ENCODE results near the gene MAN2A1.
A peak's percentile ranks its signal among the peaks of the same experiment; 100 is the strongest.

The MAN2A1 gene

DNA sequence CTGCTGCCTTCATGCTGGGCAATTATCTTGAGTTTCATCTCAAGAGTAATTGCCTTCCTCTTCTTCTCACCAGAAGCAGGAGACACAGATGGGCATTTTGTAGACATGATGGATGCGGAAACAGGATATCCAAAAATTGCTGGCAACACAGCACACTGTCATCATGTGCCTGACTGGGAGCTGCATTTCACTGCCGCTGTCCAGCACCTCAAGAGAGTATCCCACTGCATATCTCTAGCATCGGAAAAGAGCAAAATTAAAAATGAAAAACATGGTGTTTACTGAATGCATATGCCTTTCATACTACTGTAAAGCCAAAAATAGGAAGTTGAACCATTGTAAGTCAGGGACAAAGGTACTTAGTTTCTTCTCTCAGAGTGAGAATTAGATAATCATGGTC lies 210.7 kb downstream of the MAN2A1 start:
- no peak for TF ChIP-seq ZNF10 (tag by site-specific recombination; IDR thresholded peaks at IDR 0.05)
- TF ChIP-seq, protein P1, sequence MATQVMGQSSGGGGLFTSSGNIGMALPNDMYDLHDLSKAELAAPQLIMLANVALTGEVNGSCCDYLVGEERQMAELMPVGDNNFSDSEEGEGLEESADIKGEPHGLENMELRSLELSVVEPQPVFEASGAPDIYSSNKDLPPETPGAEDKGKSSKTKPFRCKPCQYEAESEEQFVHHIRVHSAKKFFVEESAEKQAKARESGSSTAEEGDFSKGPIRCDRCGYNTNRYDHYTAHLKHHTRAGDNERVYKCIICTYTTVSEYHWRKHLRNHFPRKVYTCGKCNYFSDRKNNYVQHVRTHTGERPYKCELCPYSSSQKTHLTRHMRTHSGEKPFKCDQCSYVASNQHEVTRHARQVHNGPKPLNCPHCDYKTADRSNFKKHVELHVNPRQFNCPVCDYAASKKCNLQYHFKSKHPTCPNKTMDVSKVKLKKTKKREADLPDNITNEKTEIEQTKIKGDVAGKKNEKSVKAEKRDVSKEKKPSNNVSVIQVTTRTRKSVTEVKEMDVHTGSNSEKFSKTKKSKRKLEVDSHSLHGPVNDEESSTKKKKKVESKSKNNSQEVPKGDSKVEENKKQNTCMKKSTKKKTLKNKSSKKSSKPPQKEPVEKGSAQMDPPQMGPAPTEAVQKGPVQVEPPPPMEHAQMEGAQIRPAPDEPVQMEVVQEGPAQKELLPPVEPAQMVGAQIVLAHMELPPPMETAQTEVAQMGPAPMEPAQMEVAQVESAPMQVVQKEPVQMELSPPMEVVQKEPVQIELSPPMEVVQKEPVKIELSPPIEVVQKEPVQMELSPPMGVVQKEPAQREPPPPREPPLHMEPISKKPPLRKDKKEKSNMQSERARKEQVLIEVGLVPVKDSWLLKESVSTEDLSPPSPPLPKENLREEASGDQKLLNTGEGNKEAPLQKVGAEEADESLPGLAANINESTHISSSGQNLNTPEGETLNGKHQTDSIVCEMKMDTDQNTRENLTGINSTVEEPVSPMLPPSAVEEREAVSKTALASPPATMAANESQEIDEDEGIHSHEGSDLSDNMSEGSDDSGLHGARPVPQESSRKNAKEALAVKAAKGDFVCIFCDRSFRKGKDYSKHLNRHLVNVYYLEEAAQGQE (tag by site-specific recombination; IDR thresholded peaks at IDR 0.05) = peak; percentile 94
- no peaks in the 10 kb centered on the region for H3K9me3 ChIP-seq (ENCODE audit: control insufficient read depth, insufficient read depth, low read depth, low read length)
- H3K36me3 ChIP-seq (ENCODE audit: control insufficient read depth in 2 of 2, insufficient read depth in 1 of 2, low read length in 2 of 2) = no peaks in the 10 kb centered on the region
- no peak overlapping the region for H3K4me3 ChIP-seq (ENCODE audit: low read depth, low read length)
- H3K4me1 ChIP-seq (ENCODE audit: control insufficient read depth, insufficient read depth, low read length) = 0 out of 2 replicates have a peak, but pooled peaks cover 3% of the 10 kb centered on the region
- ChIA-PET CTCF (interaction anchor here (0.6 kb wide), 1 partner anchor 61 kb away, joined by 3 read pairs; no protein-coding TSS in a partner anchor), POLR2A (no interaction called here)
- H3K27ac ChIP-seq (ENCODE audit: extremely low read depth, low read depth, low read length) = no peak overlapping the region

DNA sequence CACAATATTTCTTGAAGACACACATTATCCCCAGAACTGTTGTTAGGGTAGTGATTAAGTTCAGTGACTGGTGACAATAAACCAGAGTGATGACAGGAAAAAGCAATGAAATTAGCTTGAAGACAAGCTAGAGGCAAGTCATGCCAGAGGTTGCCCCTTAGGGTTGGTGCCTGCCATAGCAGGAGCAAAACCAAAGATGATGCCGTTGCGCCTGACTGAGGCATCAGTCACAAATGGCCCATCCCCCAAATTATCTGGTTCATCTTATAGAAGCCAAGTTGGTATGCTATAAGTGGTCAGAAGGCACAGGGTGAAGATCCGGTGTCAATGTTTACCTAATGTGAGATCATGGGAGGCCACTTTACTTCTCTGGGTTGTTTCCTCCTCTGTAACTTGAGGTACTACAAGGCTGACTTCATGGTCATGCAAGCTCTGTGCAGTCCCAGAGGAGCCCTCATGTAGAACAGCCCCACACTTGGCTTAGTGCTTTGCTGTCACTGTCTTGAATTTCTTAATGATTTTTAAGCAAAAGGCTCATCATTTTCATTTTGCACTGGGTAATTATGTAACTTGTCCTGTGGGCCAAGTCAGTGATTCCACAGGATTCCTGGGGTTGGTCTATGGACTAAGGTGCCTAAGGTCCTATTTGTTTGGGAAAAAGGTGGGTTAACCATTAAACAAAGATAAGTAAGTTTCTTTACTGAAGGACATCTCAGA lies 211.3 kb downstream of the MAN2A1 start:
- Histone ChIP-seq H3K9me3 (ENCODE audit: control insufficient read depth, insufficient read depth, low read depth, low read length) (no peaks in the 10 kb centered on the region), H3K36me3 (ENCODE audit: control insufficient read depth in 2 of 2, insufficient read depth in 1 of 2, low read length in 2 of 2) (no peaks in the 10 kb centered on the region), H3K4me1 (ENCODE audit: control insufficient read depth, insufficient read depth, low read length) (0 out of 2 replicates have a peak, but pooled peaks cover 3% of the 10 kb centered on the region), H3K4me3 (ENCODE audit: low read depth, low read length) (no peak overlapping the region), H3K27ac (ENCODE audit: extremely low read depth, low read depth, low read length) (no peak overlapping the region)
- POLR2A ChIA-PET = no interaction called here
- CTCF ChIA-PET = interaction anchor here (0.7 kb wide), 1 partner anchor 33 kb away, joined by 3 read pairs; no protein-coding TSS in a partner anchor
- TF ChIP-seq ZNF23 (tag by site-specific recombination; IDR thresholded peaks at IDR 0.05; ENCODE audit: borderline replicate concordance) = no peak
- no peak for TF ChIP-seq ZNF248 (tag by site-specific recombination; IDR thresholded peaks at IDR 0.05)
- peak; percentile 86 for TF ChIP-seq GLIS1 (tag by site-specific recombination; IDR thresholded peaks at IDR 0.05)
- TF ChIP-seq ZEB2 (tag by site-specific recombination; IDR thresholded peaks at IDR 0.05) = peak; percentile 73
- peak; percentile 99 for TF ChIP-seq SP7 (tag by site-specific recombination; IDR thresholded peaks at IDR 0.05)
- TF ChIP-seq KLF17 (tag by site-specific recombination; IDR thresholded peaks at IDR 0.05) = peak; percentile 34; the same call in 1 of the 2 replicates
- TF ChIP-seq ZNF394 (tag by site-specific recombination; IDR thresholded peaks at IDR 0.05; ENCODE audit: borderline replicate concordance) = peak; percentile 47; the same call in 1 of the 2 replicates
- no peak for TF ChIP-seq ELK4 (IDR thresholded peaks at IDR 0.05; ENCODE audit: borderline replicate concordance, low read depth, low read length)
- peak; percentile 75; the same call in 1 of the 2 replicates for TF ChIP-seq KLF8 (tag by site-specific recombination; IDR thresholded peaks at IDR 0.05)
- TF ChIP-seq ZNF843 (tag by site-specific recombination; IDR thresholded peaks at IDR 0.05) = 0 out of 2 replicates have a peak, but pooled peaks have one; percentile 74
- TF ChIP-seq, protein P2, sequence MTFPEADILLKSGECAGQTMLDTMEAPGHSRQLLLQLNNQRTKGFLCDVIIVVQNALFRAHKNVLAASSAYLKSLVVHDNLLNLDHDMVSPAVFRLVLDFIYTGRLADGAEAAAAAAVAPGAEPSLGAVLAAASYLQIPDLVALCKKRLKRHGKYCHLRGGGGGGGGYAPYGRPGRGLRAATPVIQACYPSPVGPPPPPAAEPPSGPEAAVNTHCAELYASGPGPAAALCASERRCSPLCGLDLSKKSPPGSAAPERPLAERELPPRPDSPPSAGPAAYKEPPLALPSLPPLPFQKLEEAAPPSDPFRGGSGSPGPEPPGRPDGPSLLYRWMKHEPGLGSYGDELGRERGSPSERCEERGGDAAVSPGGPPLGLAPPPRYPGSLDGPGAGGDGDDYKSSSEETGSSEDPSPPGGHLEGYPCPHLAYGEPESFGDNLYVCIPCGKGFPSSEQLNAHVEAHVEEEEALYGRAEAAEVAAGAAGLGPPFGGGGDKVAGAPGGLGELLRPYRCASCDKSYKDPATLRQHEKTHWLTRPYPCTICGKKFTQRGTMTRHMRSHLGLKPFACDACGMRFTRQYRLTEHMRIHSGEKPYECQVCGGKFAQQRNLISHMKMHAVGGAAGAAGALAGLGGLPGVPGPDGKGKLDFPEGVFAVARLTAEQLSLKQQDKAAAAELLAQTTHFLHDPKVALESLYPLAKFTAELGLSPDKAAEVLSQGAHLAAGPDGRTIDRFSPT (tag by site-specific recombination; IDR thresholded peaks at IDR 0.05) = peak; percentile 80
- TF ChIP-seq ZNF629 (tag by site-specific recombination; IDR thresholded peaks at IDR 0.05) = peak; percentile 85
- TF ChIP-seq KLF9 (tag by site-specific recombination; IDR thresholded peaks at IDR 0.05; ENCODE audit: low read depth) = no peak
- peak; percentile 59; the same call in 1 of the 2 replicates for TF ChIP-seq ZNF692 (tag by site-specific recombination; IDR thresholded peaks at IDR 0.05)
- TF ChIP-seq, protein P3, sequence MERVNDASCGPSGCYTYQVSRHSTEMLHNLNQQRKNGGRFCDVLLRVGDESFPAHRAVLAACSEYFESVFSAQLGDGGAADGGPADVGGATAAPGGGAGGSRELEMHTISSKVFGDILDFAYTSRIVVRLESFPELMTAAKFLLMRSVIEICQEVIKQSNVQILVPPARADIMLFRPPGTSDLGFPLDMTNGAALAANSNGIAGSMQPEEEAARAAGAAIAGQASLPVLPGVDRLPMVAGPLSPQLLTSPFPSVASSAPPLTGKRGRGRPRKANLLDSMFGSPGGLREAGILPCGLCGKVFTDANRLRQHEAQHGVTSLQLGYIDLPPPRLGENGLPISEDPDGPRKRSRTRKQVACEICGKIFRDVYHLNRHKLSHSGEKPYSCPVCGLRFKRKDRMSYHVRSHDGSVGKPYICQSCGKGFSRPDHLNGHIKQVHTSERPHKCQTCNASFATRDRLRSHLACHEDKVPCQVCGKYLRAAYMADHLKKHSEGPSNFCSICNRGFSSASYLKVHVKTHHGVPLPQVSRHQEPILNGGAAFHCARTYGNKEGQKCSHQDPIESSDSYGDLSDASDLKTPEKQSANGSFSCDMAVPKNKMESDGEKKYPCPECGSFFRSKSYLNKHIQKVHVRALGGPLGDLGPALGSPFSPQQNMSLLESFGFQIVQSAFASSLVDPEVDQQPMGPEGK (tag by site-specific recombination; IDR thresholded peaks at IDR 0.05) = peak; percentile 61; the same call in 1 of the 2 replicates
- 0 out of 2 replicates have a peak, but pooled peaks have one; percentile 48 for TF ChIP-seq ZNF366 (tag by site-specific recombination; conservative IDR thresholded peaks at IDR 0.05)
- TF ChIP-seq ZNF24 (tag by site-specific recombination; IDR thresholded peaks at IDR 0.05) = peak; percentile 93
- TF ChIP-seq ZNF639 (tag by site-specific recombination; IDR thresholded peaks at IDR 0.05) = peak; percentile 71
